HG02885 (cell line): ENCODE results near the gene LY6G5B.

ENCODE experiments used
- ATAC-seq: cut with Tn5 transposase; IDR thresholded peaks from one replicate; pipeline ENCODE4 v1.9.1; 2021; ENCODE audit warnings: mild to moderate bottlenecking; ENCODE audit not compliant: unreplicated experiment, poor library complexity

The LY6G5B gene

DNA sequence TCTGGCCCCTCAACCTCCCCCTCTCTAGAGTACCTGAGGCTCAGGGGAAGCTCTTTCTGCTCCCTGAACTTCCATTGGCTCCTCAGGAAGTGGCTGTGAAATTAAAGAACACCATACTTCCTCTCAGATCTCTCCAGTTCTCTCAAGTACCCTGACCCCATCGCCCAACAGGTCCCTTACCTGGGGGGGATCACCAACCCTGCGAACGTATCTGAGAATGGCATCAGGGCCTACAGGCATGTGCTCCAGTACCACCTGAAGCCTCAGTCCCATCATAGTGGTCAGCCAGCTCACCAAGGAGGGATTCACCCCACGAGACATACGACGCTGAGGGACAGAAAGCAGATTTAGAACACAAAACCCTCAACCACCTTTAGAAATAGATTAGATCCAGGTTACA, 29.2 kb upstream of the LY6G5B start:
- no peak for ATAC-seq

DNA sequence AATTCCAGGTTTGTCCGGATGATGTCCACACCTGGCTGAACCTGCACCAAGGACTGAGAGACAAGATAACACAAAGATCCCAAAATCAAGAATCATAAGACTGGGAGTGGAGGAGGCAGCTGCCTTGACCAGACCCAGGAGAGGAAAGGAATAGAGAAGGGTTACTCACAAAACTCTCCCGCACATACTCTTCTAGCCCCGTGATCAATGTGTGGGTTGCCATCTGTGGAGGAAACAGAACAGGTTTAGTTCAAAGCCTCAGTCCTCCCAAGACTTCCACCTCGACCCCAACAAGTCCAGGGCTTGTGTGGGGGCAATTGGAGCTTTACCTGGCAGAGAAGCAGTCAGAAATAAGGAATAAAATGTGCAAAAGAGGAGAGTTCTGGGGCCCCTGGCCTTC, 28.4 kb upstream of the LY6G5B start:
- ATAC-seq, result no peak

DNA sequence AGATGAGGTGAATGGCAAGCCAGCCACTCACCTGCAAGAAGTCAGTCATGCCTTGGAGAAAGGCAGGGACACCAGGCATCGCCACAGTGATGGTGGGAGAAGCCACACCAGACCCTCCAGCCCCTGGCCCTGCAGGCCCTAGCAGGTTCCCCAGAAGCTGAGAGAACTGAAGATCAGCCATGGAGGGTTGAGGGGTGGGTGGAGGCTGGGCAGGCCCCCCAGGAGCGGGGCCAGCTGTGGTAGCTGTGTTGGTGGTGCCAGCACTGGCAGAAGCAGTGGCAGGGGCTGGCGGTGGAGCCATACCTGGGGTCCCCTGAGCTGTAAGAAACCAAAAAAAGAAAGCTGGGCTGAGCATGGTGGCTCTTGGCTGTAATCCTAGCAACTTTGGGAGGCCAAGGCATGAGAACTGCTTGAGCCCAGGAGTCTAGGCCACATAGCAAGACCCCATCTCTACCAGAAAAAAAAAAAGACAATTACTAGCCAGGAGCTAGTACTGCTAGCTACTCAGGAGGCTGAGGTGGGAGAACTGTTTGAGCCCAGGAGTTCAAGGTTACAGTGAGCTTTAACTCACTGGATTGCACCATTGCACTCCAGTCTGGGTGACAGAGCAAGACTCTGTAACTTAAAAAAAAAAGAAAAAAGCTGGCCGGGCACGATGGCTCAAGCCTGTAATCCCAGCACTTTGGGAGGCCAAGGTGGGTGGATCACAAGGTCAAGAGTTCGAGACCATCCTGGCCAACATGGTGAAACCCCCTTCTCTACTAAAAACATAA, 26.8 kb upstream of the LY6G5B start:
- ATAC-seq, result no peak

DNA sequence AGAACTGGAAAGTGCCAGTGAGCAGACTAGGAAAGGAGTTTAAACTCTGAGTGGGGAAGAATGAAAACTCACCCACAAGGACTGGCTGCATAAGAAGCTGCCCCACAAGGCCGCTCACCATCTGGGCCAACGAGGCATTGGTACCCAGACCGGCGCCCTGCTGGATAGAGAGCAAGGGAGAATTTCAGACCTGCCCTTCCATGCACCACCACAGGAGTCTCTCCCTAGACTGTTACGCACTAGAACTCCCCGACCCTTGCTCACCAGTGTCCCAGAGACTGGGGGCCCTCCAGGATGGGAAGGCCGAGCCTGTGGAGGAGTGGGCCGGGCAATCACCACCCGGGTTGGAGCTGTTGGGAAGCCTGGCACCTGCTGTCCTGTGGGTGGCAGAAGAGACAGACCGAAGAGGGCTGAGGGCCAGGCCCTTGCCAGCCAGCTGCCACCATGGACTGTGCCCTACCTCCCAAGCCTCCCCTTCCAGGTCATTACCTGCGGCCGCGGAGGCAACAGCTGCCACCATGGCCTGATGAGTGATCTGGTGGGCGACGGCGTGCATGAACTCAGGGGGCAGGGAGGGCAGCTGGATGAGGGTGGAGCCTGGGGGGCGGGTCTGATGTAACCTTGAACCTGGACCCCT, 25.8 kb upstream of the LY6G5B start:
- no peak for ATAC-seq

DNA sequence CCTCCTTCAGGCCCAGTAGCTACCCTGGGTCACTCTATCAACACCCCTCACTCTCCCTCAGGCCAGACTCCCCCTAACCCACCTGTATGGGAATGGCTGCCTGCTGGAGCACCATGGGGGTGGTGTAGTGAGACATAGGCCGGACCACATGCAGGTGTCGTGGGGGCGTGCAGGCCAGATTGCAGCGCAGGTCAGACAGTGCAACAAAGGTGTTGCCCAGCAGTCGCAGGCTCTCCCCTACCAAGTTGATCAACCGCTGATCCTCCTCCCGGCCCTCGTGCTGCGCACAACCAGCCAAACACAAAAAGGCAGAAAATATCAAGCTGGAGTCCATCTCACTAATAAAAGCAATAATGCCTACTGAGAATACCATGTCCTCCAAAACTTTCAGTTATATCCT, 24.5 kb upstream of the LY6G5B start:
- ATAC-seq, result no peak

DNA sequence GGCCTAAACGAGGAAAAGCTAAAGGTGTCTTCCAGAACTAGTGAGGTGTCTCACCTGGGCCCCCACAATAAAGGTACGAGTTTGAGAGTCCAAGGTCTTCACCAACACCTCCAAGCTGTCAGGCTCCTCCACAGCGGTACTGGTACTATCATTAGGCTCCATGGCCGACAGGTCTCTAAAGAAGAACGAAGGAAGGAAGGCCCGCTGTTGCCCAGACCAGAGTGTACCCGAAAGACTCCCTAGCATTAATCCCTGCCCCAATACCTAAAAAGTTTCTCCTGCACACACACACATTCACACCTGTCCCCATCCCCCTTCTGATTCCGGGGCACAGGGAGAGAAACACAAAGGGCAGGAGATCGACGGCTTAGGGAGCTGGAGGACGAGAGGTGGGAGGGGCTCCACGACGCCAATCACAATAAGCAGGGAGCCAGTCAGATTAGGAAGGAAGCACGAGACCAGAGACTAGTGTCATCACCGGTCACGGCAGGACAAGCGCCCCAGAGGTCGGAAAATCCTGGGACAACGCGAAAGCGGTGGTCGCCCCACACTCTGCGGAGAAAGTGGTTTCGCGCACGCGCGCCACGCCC, 18.1 kb upstream of the LY6G5B start:
- peak; percentile 19 for ATAC-seq

DNA sequence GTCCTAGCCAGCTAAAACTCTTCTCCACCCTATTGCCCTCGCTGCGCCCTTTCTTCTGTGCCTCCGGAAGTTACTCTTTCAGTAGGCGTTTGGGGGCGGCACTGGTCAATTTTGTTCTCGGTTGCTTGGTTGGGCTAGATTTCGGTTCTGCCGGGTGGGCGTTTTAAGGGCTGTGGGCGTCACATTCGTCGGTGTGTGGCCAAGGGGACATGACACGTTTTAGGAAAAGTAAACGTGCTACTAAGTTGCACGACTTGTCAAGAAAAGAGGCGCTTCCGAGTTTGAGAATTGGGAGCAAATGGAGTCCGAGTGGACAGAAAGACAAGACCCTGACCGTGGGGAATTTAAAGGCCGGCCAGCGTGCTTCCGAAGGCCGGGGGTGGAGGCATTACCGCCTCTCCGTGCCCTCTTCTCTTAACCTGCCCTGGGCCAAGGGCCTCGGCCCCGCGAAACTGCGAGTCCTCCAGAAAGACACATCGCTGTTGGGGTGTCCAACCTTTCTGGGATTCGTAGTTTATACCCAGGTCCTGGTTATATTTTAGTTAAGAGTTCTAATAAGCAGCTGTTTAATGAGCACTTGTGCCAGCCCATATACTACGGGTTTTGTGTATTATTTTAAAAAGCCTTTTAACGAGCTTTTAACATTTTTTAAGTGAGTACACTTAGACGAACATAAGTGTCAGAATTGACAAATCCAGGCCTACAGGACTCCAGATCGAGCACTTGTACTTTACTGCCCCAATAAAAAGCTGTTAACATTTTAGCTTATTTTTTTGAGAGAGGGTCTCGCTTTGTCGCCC, 16.7 kb upstream of the LY6G5B start:
- ATAC-seq, result peak; percentile 64

DNA sequence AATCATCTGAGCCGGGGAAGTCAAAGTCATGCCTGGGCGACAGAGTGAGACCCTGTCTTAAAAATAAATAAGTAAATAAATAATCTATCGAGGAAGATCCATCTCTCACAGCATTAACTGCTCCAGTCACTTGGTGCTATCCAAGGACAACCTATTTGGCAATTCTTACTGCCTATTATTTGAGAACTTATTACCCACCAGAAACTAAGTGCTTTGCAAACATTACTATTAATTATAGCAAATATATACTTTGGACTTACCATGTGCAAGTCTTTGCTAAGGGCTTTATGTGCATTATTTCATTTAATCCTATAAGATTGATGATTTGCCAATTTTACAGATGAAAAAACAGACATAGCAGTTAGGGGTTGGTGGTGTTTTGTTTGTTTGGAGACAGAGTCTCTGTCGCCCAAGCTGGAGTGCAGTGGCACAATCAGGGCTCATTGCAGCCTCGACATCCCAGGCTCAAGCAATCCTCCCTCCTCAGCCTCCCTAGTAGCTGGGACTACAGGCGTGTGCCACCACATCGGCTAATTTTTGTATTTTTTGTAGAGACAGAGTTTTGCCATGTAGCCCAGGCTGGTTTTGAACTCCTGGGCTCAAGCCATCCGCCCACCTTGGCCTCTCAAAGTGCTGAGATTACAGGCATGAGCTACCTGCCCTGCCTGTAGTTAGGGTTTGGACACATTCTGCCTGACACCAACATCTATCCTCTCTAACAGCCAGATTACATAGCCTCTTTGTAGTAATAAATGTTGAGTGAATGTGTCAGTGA, 15.0 kb upstream of the LY6G5B start:
- ATAC-seq, result no peak

DNA sequence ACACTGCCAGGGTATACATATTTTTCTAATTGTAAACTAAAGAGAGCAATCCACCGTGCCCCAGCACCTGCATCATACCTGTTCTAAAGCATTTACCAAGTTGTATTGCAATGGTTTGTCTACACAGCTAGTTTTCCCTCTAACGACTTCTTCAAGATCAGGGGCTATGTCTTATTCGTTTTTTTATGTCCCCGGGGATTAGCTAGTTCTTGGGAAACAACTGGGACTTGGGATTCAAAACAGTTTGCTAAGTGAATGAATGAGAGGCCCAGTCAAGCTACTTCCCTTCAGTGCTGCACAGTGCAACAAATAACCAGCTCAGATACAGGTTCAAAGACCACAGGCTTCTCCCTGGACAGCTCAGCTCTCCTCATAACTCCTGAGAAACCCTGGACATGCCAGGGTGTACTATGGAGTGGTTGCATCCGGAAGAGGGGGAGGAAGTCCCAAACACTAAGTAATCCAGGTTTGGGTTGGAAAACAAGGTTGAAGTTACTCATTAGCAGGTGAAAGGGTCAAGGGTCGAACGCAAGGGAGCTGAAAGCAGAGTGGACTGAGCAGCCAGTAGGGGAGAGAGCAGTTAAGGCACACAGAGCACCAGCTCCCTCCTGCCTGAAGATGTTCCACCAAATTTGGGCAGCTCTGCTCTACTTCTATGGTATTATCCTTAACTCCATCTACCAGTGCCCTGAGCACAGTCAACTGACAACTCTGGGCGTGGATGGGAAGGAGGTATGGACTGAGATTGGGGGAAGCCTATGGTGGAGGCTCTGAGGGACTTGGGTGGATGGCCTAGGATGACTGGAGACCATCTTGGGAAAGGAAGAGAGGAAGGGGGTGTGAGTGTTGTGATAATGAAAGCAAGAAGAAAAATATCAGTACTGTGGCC, 14.2 kb upstream of the LY6G5B start, which contains the start of gene APOM:
TSS of gene APOM (plus strand) at position 546 of the 889 bp plus-strand sequence. CDS start at position 619, 73 bp downstream.
- ATAC-seq, result no peak

DNA sequence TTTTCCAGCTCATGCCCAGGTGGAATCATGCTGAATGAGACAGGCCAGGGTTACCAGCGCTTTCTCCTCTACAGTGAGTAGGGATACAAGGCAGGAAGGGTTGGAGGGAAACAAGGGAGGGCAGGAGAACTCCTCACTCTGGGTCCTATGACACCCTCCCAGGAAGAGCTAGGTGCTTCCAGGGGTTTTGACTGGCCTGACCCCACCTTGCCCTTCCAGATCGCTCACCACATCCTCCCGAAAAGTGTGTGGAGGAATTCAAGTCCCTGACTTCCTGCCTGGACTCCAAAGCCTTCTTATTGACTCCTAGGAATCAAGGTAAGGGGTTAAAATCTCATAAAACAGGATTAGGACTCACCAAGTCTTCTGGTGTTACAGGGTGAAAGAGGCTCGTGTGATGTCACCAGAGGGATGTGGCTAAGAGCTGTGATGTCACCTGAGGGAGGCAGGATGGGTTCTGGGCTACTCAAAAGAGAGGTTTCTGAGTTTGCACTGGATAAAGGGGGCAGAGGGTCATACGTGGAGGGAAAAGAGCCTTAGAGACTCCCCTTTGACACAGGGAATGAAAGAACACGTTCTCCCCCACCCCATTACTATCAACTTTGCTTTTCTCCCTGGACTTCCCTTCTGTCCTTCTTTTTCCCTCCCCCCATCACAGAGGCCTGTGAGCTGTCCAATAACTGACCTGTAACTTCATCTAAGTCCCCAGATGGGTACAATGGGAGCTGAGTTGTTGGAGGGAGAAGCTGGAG, 12.2 kb upstream of the LY6G5B start:
- ATAC-seq, result no peak

DNA sequence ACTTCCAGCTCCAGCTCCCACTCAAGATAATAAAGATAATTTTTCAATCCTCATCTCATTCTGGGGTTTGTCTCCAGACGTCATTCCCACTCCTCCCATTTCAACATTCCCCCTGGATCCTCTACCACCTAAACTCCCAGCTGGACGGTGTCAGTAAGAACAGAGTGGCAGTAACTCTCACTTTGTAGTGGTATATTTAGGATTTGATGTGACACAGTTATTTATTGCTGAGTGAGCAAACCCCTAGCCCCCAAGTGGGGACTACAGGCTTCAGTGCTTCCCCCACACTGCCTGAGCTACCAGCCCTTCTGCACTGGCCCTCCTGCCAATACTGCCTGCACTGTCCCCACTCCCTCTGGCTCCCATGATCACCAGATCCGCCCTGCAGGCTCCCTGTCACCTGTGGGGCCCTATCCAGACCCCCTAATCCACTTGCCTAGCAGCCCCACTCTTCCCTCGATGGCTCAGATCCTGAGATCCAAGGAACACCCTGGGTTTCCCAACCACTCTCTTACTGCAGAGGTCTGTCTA, 11.6 kb upstream of the LY6G5B start:
- ATAC-seq, result no peak

DNA sequence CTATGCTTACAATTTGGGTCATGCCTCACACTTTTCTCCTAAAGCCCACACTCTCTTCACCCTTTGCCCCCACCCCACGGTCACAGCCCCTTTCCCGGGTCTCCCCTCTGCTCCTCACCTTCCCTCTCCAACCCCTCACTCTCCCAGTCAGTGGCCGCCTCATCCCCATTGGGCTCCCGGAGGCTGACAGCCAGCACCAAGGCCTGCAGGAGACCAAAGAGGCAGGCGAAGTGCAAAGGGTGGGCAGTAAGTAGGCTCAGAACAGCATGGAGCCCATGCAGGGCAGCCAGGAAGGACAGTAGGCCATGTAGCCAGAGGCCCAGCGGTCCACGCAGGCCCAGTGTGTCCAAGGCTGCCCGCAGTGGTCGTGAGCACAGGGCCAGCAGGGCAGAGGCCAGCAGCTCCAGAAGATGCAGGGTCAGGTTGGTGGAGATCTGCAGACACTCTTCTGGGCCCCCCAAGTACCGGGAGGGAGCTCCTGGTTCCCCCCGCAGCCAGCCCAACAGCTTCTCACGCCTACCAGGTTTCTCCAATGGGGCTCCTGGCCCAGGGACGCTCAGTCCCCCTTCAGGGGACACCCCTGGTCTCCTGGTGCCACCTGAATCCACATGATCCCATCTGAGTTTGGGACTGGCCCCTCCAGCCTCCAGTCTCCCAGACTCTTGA, 10.7 kb upstream of the LY6G5B start:
- no peak for ATAC-seq

DNA sequence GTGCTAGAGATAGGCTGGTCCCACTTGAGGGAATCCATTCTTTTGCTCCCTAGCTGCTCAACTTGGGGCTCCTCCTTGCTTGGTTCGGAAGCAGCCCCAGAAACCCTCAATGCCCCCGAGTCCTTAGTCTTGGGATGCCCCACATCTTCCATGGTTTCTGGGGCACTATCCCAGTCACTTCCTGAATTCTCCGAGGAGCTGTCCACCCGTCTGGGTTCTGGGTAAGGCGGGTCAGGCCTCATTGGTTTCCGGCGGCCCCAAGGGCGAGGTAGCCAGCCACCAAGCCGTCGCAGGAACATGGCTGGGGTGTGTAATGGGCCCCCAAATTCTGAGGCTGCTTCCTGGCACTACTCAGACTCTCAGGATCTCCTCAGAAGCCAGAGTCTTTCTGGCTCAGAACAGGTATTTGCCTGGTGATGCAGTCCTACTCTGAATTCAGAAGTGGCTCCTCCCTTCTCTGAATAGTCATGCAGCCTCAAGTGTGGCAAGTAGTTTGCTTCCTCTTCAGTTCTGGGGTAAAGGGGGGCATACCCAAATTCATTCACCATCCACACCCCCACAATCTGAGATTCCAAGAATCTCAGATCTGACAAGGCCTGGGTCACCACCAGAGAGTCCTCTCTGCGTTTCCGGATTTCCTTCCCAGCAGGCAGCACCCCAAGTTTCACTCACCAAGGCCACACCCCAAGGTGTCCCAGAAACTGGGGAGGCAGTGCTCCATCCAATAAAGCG, 10.0 kb upstream of the LY6G5B start:
- ATAC-seq, result peak; percentile 15

DNA sequence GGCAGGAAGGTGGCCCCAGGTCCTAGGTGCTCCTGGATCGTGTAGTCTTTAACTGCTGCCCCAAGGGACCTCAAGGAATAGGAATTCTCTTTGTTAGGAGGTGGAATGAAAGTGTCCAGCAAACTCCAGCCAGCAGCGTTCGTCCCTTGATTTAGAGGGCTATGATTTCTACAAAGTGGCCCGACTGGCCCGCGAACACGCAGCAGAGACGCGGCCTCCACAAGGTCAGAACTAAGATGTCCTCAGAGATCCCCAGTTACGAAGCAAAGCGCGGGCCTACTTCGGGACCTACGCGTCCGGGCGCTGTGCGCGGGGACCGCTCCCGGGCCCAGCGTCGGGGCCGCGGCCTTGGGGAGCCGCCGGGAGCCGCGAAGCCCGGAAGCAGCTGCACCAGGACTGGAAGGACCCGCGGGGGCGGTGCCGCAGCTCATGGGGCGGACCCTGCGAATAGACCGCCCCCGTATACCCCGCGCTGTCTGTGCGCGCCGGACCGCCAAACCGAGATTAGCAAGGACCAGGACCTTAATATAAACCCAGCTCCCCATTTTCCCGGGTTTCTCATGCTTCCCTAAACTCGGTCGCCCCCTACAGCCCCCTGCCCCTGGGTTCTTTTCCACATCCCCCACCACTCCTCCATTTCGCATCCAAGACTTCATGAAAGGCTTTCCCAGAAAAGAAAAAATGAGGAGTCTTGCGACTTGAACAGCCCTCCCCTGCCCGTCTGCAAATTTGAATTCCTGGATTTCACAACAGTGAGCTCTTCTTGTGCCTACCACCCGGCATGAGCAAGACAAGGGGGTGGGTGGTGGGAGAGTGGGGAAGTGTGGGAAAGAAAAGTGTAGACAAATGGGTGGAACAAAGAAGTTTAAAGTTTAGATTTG, 9.2 kb upstream of the LY6G5B start, which contains the start of gene C6orf47:
TSS of gene C6orf47 (minus strand) at position 398 of the 881 bp plus-strand sequence. CDS start 831 bp downstream, outside the sequence.
- peak; percentile 54 for ATAC-seq

DNA sequence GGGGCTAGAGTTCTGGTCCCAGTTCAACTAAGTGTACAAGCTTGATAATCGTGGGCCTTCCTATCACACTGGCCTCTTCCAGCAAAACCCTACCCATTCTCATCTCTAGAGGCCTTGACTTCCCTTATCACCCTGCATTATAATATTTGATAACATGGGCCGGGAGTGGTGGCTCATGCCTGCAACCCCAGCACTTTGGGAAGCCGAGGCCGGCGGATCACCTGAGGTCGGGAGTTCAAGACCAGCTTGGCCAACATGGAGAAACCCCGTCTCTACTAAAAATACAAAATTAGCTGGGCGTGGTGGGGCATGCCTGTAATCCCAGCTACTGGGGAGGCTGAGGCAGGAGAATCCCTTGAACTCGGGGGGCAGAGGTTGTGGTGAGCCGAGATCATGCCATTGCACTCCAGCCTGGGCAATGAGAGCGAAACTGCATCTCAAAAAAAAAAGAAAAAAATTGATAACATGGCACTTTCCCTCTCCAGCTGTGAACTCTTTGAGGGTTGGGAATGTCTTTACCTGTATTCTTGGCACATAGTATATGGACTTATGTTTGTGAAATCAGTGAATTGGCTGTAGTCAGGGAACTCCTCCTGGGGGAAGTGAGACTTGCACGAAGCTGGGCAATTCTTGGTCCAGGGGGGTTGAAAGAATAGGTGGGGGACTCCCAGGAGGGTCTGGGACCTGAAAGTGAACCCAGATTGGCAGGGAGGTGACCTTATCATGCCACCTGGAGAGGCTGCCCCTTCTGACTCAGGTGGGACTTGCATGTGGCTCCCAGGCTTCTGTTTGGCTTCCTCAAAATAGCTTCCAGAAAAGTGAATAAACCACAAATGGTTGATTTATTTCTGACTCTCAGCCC, 8.3 kb upstream of the LY6G5B start:
- no peak for ATAC-seq
